PC-3 (cell line): ENCODE data around the gene FRMD5. TPM values are rescaled to one million over a fixed set of nuclear protein-coding genes. Genes with fewer than 3 reads are reported as not detected.
A peak's percentile ranks its signal among the peaks of the same experiment; 100 is the strongest.

Experiments used
- ATAC-seq: fragments of 200-7000 bp; cut with Tn5 transposase; 2 replicates; pipeline ENCODE4 v1.9.1; 2020; ENCODE audit warnings: mild to moderate bottlenecking, moderate library complexity
- Bru-seq: library from RNA; stranded (reverse); fragments of 400-500 nt; gene quantifications from one replicate; lab custom pipeline; 2021; lab: Mats Ljungman, UMichigan
- BruChase-seq, 2 experiments: library from RNA; stranded (reverse); fragments of 400-500 nt; gene quantifications; one replicate each; lab custom pipeline; 2021; lab: Mats Ljungman, UMichigan
- BruUV-seq: library from RNA; stranded (reverse); fragments of 400-500 nt; replicated peaks from 2 replicates; lab custom pipeline; 2021; lab: Mats Ljungman, UMichigan
- CTCF ChIA-PET: fragments of 300-600 bp; sonication (Branson Sonifier 250); formaldehyde crosslinking; loops from one replicate; lab custom pipeline; 2022; ENCODE audit warnings: antibody characterized with exemption; lab: Charles Lee
- POLR2A ChIA-PET: fragments of 300-600 bp; sonication (Branson Sonifier 250); formaldehyde crosslinking; loops from one replicate; lab custom pipeline; 2022; ENCODE audit warnings: antibody characterized with exemption; ENCODE audit not compliant: unreplicated experiment; lab: Charles Lee
- DNase-seq: peaks from one replicate; pipeline ENCODE4 v3.0.0-alpha.2; 2015
- H2AFZ ChIP-seq: fragments of 300-600 bp; sonication (generic); 2 replicates; pipeline ENCODE4 v1.6.0; 2016; ENCODE audit warnings: antibody characterized with exemption, low read length
- H3F3A ChIP-seq: fragments of 300-600 bp; sonication (generic); one replicate; pipeline ENCODE4 v1.6.0; 2017; ENCODE audit warnings: antibody characterized with exemption, low read length, control low read depth, mild to moderate bottlenecking; ENCODE audit not compliant: unreplicated experiment
- H3K27ac ChIP-seq: fragments of 300-600 bp; sonication (generic); 2 replicates; pipeline ENCODE4 v1.5.1; 2016; ENCODE audit warnings: mild to moderate bottlenecking, low read length
- H3K27me3 ChIP-seq: fragments of 300-600 bp; sonication (generic); 2 replicates; pipeline ENCODE4 v1.6.1; 2016; ENCODE audit warnings: low read length, mixed read lengths
- H3K36me3 ChIP-seq: fragments of 300-600 bp; sonication (generic); 2 replicates; pipeline ENCODE4 v1.6.1; 2016; ENCODE audit warnings: low read depth, mixed run types, low read length, mixed read lengths
- H3K4me1 ChIP-seq: fragments of 300-600 bp; sonication (generic); 2 replicates; pipeline ENCODE4 v1.5.1; 2016; ENCODE audit warnings: low read length; ENCODE audit not compliant: insufficient read depth
- H3K4me2 ChIP-seq: fragments of 300-600 bp; sonication (generic); 2 replicates; pipeline ENCODE4 v1.6.0; 2016; ENCODE audit warnings: low read length
- H3K4me3 ChIP-seq: fragments of 300-600 bp; sonication (generic); 2 replicates; pipeline ENCODE4 v1.5.1; 2016; ENCODE audit warnings: mild to moderate bottlenecking, low read length, mixed read lengths
- H3K79me2 ChIP-seq: fragments of 300-600 bp; sonication (generic); 2 replicates; pipeline ENCODE4 v1.6.1; 2017; ENCODE audit warnings: low read length, mixed read lengths
- H3K9ac ChIP-seq: fragments of 300-600 bp; sonication (generic); 2 replicates; pipeline ENCODE4 v1.6.0; 2016; ENCODE audit warnings: mild to moderate bottlenecking, low read length
- H3K9me2 ChIP-seq: fragments of 300-600 bp; sonication (generic); replicated peaks from 2 replicates; pipeline ENCODE4 v1.6.1; 2016; ENCODE audit warnings: mixed run types, low read length, mixed read lengths
- H3K9me3 ChIP-seq: fragments of 300-600 bp; sonication (generic); 2 replicates; pipeline ENCODE4 v1.6.1; 2016; ENCODE audit warnings: low read length, mixed read lengths
- H4K20me1 ChIP-seq: fragments of 300-600 bp; sonication (generic); 2 replicates; pipeline ENCODE4 v1.6.1; 2016; ENCODE audit warnings: low read length, mixed read lengths
- EZH2 ChIP-seq: fragments of 300-600 bp; sonication (generic); IDR thresholded peaks from one replicate; pipeline ENCODE4 v1.6.1; 2017; ENCODE audit warnings: antibody characterized with exemption, mild to moderate bottlenecking, low read length; ENCODE audit not compliant: unreplicated experiment
- EZH2phosphoT487 ChIP-seq: fragments of 300-600 bp; sonication (generic); IDR thresholded peaks from 2 replicates; pipeline ENCODE4 v1.6.1; 2018; ENCODE audit warnings: mild to moderate bottlenecking, antibody characterized with exemption, low read length, borderline replicate concordance
- intact Hi-C: fragments of 100-400 bp; cut with micrococcal nuclease; formaldehyde crosslinking; loops from 2 replicates; pipeline ENCODE4 v1.9.0; 2023
- long read RNA-seq: library from polyadenylated mRNA; unstranded; transcript quantifications from one replicate; pipeline ENCODE4 v2.0.0, GENCODE V29; 2021; ENCODE audit not compliant: unreplicated experiment
- total RNA-seq: library from RNA; depleted of rRNA; stranded (reverse); fragments of >200 nt; gene quantifications from 2 replicates; pipeline ENCODE4 v1.2.3, GENCODE V29; 2014; rRNA removed
- TF ChIP-seq, protein P1 (sequence below): fragments of 300-600 bp; sonication (generic); conservative IDR thresholded peaks from 2 replicates; pipeline ENCODE4 v1.5.1; 2017; ENCODE audit warnings: antibody characterized with exemption, low read depth, mild to moderate bottlenecking, low read length

The FRMD5 gene
- 8.7 and 12.2 TPM in 2 replicates for total RNA-seq
- percentile 83 among the genes with signal in this experiment for Bru-seq, nascent RNA
- BruChase-seq, experiment 1, labeled RNA remaining after a 6-hour chase, result percentile 82 among the genes with signal in this experiment
- BruChase-seq, experiment 2, labeled RNA remaining after a 2-hour chase, result percentile 83 among the genes with signal in this experiment
- long read RNA-seq, partial matches to known transcripts, result 4 of 14 reads
- long read RNA-seq, other reads (novel, unspliced or antisense), result 10 of 14 reads

DNA sequence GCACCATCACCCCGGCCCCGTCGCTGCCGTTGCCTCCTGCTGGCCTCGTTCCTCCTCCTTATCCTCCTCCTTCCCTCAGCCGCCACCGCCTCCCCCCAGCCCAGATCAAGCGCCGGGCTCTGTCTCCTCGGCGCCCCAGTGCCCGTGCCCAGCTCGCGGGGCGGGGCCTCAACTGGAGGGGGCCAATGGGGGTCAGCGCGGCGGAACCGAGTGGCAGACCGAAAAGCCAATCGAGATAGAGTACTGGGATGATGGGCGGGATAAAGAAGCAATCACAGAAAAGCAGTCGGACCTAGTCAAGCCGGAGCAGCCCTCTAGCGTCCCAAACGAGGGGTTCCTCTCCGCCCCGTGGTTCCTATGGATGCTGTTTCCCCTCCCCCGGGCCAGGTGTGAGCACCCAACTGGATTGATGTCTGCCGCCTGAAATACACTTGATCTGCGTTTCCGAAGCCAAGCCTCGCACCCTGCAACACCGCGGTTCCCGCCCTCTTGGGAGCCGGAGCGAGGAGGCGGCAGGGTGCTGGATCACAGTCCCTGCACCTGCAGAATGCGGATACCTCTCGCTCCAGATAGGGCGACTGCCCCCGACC is at the start of gene FRMD5:
TSS of gene FRMD5 (minus strand) at position 121 of the 590 bp plus-strand sequence.
- no TSS peak for BruUV-seq
- intact Hi-C loops, result loop anchor here (1.0 to 2.0 kb wide), 4 partner anchors 20 to 129 kb away; no protein-coding TSS in a partner anchor
- Histone ChIP-seq H3F3A (no peaks in the 10 kb centered on the region), H3K4me1 (peaks cover 30% of the 10 kb centered on the region), H3K9me3 (no peaks in the 10 kb centered on the region), H3K79me2 (peaks cover 36% of the 10 kb centered on the region), H3K27me3 (no peaks in the 10 kb centered on the region), H3K27ac (peak within 1 kb of the TSS; percentile 51), H3K4me3 (peak within 1 kb of the TSS; percentile 81), H3K36me3 (no peaks in the 10 kb centered on the region), H4K20me1 (no peaks in the 10 kb centered on the region), H3K9ac (peak within 1 kb of the TSS; percentile 55), H3K4me2 (peak within 1 kb of the TSS; percentile 91), H3K9me2 (no peaks in the 10 kb centered on the region), H2AFZ (peak within 1 kb of the TSS; percentile 99)
- DNase-seq (peak; percentile 98), ATAC-seq (peak; percentile 84)
- POLR2A ChIA-PET, result interaction anchor here (0.6 to 0.7 kb wide), 2 partner anchors 232 to 371 kb away, joined by 3 to 6 read pairs; partner anchors contain the start of genes CTDSPL2 and MFAP1
- TF ChIP-seq EZH2, result no peak
- TF ChIP-seq, protein P1, sequence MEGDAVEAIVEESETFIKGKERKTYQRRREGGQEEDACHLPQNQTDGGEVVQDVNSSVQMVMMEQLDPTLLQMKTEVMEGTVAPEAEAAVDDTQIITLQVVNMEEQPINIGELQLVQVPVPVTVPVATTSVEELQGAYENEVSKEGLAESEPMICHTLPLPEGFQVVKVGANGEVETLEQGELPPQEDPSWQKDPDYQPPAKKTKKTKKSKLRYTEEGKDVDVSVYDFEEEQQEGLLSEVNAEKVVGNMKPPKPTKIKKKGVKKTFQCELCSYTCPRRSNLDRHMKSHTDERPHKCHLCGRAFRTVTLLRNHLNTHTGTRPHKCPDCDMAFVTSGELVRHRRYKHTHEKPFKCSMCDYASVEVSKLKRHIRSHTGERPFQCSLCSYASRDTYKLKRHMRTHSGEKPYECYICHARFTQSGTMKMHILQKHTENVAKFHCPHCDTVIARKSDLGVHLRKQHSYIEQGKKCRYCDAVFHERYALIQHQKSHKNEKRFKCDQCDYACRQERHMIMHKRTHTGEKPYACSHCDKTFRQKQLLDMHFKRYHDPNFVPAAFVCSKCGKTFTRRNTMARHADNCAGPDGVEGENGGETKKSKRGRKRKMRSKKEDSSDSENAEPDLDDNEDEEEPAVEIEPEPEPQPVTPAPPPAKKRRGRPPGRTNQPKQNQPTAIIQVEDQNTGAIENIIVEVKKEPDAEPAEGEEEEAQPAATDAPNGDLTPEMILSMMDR, result peak; percentile 37; the same call in 1 of the 2 replicates
- CTCF ChIA-PET, result interaction anchor here (0.5 to 0.6 kb wide), 2 partner anchors 93 to 113 kb away, joined by 3 read pairs; no protein-coding TSS in a partner anchor

DNA sequence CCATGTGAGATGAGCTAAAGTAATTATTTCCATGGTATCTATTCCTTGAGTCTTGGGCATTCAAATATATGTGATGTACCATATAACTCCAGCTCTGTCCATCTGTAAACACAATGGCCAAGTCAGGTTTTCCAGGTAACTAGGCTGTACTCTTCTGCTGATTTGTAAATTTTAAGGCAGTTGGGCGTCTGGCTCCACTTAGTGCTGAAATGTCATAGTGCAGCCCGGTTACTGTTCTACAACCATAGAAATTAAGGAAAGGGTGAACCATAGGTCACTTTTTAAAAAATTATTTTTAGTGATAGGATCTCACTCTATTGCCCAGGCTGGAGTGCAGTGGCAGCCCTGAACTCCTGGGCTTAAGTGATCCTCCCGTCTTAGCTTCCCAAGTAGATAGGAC is 48.8 kb upstream of the FRMD5 start:
- Histone ChIP-seq H3K4me1 (no peaks in the 10 kb centered on the region), H3K36me3 (no peaks in the 10 kb centered on the region), H3K4me2 (no peak overlapping the region), H3K4me3 (no peak overlapping the region), H3F3A (no peaks in the 10 kb centered on the region), H4K20me1 (no peaks in the 10 kb centered on the region), H3K79me2 (no peaks in the 10 kb centered on the region), H3K27ac (no peak overlapping the region), H2AFZ (no peak overlapping the region), H3K27me3 (no peaks in the 10 kb centered on the region), H3K9me2 (no peaks in the 10 kb centered on the region), H3K9me3 (no peaks in the 10 kb centered on the region), H3K9ac (no peak overlapping the region)
- peak; percentile 82 for ATAC-seq
- intact Hi-C loops, result no loop called here
- POLR2A ChIA-PET, result interaction anchor here (0.6 kb wide), 2 partner anchors 12 to 65 kb away, joined by 3 to 5 read pairs; no protein-coding TSS in a partner anchor
- TF ChIP-seq EZH2phosphoT487 (no peak), EZH2 (no peak)
- TF ChIP-seq, protein P1, result peak; percentile 67
- BruUV-seq, result no TSS peak
- CTCF ChIA-PET, result interaction anchor here (0.5 to 0.6 kb wide), 3 partner anchors 338 to 729 kb away, joined by 3 read pairs; no protein-coding TSS in a partner anchor
- peak; percentile 48 for DNase-seq
